HL-60/S4 treated with phorbol 12-myristate 13-acetate at 8.2 ng/mL for 4 days and 3 days (cell line): Measurements from ENCODE around the gene EHD4.

Source experiments
- in situ Hi-C: fragments of 300-500 bp; cut with MboI; formaldehyde crosslinking; loops from 2 replicates; pipeline ENCODE4 v1.15.0; 2022; ENCODE audit warnings: low sequenced_read_pairs

EHD4 gene

DNA sequence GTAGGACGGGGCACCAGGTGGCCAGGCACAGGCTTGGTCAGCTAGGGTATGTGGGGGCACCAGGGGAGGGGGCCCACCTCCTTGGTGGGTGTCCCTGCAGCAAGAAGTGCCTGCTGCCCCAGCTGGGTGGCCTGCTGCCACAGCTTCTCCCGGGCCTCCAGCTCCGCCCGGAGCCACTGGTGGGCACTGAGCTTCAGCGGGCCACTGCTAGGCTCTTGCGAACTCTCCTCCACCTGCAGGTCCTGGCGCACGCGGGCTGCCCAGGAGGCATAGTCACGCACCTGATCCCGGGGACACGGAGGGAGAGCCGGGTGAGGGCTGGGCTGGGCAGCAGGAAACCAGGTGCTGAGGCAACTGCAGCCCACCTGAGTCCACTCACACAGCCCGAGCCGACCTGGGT is 104.0 kb downstream of the EHD4 start:
- in situ Hi-C loops: no loop called here

DNA sequence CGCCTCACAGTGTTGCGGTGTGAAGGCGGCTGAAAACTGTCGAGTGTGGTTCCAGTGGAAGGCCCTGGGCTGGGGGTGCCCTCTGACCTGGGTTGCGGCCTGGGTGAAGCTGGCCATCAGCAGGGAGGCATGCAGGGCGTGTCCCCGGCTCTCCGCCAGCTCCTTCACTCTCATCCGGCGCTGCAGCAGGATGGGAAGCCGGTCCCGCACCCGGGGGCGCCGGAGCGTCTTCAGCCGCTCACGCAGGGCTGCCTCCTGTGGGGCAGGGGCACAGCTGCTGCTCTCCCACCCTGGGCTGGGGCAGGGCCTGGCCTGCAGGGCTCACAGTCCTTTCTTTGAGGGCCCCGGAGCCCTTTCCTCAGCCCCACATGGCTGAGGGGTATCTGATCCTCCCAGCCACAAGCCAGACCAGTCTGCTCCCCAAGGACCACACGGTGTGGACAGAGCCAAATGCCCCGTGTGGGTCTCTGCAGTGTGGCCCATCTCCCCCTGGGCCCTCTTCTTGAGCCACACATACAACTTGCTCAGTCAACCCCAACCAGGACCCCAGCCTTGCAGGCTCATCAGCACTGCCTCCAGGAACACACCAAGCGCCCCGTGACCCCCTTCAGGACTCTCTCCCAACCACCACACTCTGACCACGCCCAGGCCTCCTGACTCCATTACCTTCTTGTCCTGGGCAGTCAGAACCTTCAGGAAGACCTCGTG is 105.3 kb downstream of the EHD4 start:
- in situ Hi-C loops: no loop called here

DNA sequence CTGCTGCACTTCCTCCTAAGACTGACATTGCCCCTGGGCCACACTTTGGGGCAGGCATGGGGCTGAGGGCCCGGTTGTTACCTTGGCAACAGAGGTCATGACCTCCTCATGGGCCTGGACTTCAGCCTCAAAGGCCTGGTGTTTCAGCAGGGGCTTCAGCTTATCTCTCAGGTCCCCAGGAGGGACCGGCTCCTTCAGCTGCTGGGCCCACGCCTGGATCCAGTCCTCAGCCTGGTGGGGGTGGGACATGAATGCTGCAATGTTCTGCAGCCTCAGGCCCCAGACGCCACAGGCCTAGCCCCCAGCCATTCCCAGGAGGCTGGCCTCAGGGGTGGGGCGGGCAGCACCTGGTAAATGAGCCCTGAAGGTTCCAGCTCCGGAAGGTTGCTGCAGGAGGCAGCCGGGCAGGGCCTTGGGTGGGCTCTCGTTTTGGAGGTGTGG is 106.1 kb downstream of the EHD4 start:
- in situ Hi-C loops: no loop called here

DNA sequence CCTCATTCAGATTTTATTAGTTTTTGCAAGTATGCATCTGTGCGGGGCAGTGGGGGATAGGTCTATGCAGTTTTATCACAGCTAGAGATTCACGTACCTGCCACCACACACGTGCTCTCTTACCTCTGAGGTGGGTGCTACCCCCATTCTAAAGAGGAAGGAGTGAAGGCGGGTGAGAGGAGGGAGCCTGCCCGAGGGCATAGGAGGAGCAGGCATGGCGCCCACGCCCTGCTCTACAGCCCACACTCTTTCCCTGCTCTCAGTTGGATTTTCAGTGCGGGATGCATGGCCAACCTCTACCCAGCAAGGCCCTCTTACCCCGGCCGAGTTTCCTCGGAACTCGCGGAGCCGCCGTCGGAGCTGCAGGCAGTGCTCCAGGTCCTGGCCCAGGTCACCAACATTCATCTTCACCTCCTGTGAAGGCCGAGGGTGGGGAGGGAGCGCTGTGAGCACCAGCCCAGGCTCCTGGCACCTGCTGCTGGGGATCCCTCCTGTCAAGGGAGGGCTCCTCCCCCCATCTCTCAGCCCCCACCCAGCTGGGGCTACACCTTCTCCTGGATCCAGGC is 106.8 kb downstream of the EHD4 start:
- in situ Hi-C loops: no loop called here

DNA sequence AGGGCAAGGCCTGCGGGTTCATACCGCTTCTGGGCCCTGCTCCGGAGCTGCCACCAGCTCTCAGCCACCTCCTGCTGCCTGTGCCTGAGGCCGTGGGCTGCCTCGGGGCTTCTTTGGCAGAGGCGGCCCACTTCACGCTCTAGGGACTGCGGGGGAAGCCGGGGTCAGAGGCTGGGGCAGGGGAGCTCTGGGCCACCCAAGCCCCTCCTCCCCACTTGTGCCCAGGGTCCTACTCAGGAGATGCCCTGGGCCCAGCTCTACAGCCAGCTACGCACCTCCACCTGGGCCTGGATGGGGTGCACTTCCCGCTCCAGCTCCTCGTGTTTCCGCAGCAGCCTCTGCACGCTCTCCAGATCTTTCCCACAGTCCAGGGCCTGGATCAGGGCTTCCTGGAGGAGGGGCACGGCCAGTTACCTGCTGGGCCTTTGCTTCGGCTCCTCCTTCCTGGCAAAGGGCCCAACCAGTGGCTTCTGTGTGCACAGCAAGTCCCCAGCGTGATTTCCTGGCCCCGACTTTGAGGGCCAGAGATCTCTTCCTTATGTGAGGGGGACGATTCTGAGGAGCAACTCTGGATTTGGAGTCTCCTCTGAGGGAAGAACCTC is 109.7 kb downstream of the EHD4 start:
- in situ Hi-C loops: no loop called here

DNA sequence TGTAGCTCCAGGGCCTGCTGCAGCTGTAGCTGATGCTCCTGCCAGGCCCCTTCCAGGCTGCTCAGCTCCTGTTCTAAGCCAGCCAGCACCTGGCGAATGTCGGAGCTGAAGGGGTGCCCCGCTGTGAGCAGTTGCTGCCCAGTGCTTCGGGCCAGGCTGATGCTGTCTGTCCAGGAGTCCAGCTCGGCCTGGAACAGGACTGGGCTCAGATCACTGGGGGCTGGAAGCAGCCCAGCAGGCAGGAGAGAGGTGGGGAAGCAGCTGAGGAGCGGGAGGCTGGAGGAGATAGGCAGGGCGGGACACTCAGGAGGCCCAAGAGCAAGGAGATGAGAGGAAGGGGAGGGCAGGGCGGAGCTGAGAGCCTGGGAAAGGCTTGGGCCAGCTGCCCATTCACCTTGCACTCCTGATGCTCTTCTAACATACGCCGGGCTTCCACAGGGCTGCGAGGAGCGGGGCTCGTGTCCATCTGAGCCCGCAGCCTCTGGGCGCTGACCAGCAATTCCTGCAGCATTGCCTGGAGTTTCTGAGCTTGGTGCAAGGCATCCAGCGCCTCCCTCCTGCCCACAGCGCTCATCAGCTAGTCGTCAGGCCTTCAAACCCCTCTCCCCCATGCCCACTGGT is 110.5 kb downstream of the EHD4 start:
- in situ Hi-C loops: no loop called here

DNA sequence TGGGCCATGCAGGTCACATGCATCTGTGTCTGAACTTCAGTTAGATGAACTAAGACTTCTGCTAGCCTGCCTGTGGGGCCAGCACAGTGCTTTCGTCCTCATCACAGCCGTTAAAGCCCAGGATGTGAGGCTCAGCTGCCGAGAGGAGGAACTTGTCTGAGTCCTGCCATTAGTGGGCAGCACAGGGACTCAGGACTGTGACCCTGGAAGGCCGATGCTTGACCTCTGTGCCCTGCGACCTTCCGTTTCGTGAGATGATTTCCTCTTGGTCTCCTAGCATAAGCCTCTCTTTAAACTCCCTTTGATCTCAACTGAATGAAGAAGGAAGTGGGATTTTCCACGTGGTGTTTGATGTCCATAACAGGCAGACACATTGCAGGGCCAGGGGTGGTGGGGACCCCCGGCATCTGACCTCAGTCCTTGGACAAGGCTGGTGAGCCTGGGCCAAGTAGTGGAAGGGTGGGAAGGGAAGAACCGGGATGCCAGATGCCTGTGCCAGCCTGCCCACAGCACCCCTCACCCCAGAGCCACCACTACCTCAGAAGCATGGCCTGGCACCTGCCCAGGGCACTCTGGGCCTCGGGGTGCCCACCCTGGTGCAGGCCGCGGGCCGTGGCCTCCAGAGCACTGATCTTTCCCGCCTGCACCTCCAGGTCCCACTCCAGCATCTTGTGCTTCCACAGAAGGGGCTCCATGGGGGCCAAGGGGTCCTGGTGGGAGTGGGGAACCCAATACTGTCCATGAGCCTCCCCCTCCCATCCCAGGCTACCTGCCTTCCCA is 112.1 kb downstream of the EHD4 start:
- in situ Hi-C loops: no loop called here

DNA sequence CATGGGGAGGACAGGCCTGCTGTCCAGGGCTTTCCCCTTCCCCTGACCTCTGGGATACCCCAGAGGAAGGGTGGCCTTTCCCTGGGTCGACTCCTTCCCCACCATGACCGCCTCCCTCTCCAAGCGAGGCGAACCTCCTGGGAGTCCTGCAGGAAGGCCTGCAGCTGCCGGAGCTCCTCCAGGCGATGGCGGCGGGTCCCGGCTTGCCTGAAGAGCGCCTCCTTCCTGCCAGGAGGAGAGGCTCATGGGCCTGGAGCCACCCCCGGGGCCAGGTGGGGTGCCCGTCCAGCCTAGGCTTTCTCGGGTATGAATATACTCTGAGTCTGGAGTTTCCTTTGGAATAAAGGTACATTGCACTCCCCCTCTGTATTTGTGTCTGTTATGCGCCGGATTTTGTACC is 113.6 kb downstream of the EHD4 start:
- in situ Hi-C loops: no loop called here

DNA sequence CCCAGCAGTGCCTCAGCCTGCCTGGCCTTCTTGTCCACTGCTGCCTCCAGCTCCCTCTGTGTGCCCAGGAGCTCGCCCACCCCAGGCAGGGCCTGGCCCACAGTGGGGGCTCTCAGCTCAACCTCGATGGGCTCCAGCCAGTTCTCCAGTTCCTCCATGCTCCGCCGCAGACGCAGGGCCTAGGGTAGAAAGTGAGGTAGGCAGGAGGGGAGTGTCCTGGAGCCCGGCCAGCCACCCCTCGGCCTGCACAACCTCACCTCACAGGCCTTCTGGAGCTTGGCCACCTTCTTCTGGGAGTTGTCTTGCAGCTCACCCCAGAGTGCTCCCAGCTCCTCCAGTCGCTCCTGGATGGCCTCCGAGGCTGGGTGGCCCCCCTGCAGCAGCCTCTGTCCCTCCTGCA is 115.0 kb downstream of the EHD4 start:
- in situ Hi-C loops: no loop called here

DNA sequence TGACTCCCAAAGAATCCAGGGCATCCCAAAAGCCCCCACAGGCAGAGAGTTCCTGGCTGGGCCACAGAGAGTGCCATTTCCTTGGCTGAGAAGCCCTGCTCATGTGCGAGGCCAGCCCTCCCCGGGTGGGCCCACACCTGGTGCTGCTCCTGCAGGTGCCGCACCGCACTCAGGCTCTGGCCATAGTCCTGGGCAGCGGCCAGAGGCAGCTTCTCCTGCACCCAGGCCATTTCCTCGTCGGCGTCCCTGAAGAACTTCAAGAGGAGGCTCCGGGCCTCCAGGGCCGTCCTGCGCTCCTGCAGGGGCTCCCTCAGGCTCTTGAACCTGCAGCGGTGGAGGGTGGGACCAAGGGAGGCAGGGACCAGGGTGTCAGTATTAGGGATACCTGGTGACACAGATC is 115.6 kb downstream of the EHD4 start:
- in situ Hi-C loops: no loop called here

DNA sequence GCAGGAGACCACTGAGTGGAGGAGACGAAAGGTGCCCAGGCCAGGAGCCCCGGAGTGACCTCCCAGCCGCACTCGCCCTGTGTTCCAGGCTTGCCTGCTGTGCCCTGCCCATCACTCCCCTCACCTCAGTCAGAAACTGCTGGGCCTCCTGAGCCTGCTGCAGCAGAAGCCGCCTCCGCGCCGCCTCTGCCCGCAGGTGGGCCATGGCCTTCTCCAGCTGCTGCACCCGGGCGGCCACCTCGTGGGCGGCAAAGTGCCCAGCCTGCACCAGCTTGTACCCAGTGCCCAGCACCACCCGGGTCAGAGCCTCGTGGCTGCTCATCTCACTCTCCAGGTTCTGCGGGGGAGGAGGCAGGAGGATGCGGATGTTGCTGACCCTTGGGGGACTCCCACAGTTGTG is 116.1 kb downstream of the EHD4 start:
- in situ Hi-C loops: no loop called here

DNA sequence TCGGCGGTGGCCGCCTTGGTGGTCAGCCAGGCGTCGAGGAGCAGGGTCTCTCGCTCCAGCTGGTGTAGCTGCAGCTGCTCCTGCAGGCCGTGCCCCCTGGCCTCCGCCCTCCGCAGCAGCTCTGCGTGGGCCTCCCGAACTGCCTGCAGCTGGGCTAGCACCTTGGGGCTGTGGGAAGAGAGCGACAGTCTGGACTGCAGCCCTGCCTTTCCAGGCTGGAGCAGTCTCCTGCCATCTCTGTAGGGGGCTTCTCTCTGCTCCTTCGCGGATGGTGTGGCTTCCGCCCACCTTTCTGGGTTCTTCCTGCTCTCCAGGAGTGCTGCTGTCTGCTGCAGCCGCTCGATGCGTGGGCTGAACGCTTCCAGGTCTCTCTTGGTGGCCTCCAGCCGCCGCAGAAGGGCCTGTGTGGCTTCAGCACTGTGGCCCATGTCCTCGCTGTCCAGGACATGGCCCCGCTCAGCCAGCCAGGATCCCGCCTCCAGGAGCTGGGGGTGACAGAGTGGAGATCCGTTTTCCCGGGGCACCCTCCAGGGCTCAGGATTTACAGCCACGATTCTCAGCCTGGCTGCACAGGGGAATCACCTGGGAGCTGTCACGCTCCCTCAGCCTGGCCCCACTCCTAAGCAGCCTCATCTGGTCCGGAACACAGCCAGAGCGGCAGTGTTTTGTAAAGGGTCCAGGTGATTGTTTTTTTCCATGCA is 116.9 kb downstream of the EHD4 start:
- in situ Hi-C loops: no loop called here

DNA sequence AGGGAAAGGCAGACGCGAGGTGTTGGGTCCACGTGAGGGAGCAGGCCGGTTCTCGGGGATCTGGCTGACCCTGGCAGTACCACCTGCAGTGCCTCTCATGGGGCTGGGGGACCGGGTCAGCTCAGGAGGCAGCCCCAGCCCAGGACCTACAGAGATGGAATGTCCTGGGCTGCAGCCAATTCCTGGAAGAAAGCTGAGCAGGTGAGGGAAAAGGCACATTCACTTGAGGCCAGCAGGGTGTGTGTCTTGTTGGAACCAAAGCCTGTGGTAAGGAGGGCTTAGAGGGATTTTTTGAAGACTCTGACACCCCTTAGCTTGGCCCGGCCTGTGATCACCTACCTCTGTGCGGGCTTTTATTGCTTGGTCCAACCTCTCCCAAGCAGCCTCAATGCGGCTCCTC is 117.9 kb downstream of the EHD4 start:
- in situ Hi-C loops: no loop called here

DNA sequence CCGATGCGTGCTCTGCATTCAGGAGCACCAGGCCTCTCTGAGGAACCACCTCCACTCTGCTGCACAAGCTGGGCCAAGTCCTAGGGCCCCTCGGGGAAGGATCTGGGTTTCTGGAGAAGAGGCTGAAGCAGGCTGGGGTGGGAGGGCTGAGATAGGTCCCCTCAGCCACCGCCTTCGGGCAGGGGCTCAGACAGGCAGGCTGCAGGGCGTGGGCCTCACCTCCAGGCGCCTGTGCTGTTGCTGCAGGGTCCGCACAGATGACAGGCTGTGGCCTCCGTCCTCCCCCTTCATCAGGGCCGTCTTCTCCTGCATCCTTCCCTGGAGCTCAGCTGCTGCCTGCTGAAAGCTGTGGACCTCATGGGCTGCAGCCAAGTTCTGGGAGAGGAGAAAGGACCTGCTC is 118.5 kb downstream of the EHD4 start:
- in situ Hi-C loops: no loop called here

DNA sequence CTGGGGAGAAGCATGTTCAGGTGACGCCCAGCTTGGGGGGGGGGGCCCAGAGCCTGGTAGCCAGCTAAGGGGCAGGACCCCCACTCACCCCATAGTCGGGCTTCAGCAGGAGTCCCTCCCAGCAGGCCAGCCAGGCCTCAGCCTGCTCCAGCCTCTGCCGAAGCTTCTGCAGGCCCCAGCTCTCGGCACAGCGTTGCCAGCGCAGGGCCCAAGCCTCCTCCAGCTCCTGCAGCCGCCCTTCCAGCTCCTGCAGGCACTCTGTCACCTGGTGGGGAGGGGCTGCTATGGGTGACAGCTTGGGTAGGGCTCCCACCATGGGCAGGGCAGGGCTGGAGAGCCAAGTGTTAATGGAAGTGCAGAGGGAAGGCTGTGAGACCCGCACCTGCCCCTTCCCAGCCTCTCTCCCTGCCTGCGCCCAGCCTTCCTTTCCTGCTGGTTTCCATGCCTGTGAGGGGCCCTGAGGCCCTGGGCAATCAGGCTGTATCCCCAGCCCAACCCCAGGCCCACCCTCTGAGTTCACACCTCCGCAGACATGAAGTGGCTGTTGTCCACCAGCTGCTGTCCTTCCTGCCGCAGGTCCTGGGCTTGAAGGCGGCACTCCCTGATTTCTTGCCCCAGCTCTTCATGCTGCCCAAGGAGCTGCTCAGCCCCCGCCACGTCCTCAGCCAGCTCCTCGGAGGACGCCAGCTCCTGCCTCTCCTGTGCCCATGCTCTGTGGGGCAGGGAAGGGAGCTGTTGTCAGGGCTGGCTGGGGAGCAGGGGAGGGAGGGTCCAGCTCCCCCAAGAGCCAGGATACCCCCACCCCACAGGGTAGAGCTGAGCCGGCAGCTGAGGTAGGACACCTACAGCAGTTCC is 119.4 kb downstream of the EHD4 start:
- in situ Hi-C loops: no loop called here

DNA sequence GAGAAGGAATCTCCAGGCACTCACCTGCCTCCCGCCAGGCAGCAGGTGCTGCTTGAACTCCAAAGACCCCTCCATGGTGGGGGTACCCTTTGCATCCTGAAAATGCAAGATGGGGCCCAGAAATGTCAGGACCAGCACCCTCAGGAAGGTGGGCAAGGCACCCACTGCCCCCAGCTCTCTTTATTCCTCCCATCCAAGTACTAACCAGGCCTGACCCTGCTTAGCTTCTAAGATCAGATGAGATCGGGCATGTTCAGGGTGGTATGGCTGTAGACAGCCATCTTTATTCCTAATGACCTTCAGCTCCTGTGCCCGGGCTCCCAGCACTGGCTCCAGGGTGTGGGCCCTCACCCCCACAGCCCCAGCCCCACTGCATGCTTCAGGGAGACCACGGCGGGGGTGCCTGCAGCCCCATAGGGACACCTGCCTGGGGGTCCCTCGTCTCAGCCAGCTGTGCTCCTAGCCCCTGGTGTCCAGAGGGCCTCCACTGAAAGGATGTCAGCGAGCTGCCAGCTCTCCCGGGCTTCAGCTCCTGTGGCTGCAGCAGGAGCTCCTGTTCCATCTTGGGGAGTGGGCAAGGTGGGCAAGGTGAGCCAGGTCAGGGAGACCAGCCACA is 120.5 kb downstream of the EHD4 start:
- in situ Hi-C loops: no loop called here

DNA sequence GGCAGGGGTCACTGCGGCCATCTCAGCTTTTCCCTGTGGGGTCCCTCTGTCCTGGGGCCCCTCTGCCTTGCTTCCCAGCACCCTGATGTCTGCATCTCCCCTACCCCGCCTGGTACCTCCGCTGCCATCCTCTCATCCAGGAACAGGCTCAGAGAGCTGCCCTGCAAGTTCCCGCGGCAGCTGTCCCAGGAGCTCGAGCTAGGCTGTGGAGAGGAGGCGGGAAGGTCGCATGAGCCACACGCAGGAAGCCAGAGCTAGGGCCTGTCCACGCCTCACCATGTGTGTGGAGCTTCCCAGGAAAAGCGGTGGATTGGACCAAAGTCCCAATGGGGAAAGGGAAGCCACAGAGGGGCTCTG is 121.2 kb downstream of the EHD4 start:
- in situ Hi-C loops: no loop called here

DNA sequence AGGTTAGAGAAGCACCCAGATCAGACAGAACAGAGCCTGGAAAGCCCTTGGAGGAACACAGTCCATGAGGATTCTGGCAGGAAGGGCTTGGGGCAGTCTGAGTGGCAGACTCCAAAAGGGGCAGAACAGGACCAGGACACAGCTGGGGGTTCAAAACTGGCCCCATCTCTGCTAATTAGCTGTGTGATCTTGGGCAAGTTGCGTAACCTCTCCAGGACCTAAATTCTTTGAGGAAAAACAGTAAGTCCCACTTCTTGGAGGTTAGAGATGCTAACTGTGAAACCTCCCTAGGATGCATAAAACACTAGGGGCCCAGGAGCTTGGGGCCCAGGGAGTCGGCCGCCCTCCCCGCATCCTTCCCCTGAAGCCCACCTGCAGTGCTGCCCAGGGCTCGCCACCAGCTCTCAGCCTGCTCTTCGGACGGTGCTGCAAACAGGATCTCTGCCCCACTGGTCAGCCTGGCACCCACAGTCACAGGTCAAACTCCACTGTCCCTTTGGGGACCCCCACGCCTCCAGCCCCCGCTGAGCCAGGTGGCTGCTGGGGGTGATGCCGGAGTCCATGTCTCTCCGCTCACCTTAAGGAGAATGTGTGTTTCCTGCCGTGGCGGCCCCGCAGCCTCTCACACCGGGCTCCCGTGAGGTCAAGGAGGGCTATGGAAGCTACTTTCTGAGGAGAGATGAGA is 121.7 kb downstream of the EHD4 start:
- in situ Hi-C loops: no loop called here

DNA sequence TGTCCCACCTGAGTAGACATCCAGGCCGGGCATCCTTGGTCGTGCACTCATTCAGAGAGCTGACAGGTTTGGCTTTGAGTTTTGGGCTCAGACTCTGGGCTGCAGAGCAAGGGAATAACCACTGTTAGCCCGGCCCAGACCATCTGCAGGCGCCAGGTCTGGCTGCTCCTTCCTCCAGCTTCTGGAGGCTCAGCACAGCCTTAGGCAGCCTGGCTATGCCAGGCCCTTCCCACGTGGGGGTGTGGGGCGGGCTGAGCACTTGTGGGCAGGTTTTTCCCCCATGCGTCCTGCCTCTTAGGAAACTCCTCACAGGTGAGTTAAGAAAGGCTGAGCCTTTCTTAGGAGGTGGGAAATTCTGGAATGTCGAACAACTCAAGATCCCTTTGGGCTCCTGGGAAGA is 122.5 kb downstream of the EHD4 start:
- in situ Hi-C loops: no loop called here
